Naive B cell (primary cell): Measurements from ENCODE around the gene USP32. TPM values are rescaled to one million over a fixed set of nuclear protein-coding genes. Genes with fewer than 3 reads are reported as not detected.
"Not testable (repeated sequence)": the region's sequence is repeated elsewhere in the genome, so short reads cannot be mapped to it uniquely, and the experiment has no call there.

Experiments used
- ATAC-seq, 2 donors: fragments of 150-1000 bp; cut with Tn5 transposase; 2 replicates each; pipeline ENCODE4 v1.10.0; 2021; ENCODE audit warnings: low read depth in 2 of 2, mild to moderate bottlenecking in 2 of 2, moderate library complexity in 2 of 2
- DNase-seq: peaks from one replicate; pipeline ENCODE4 v3.0.0; 2022
- H3K27ac Mint-ChIP-seq, 6 donors: one replicate each; pipeline ENCODE4 v1.8.0; 2020 to 2022; ENCODE audit warnings: mild to moderate bottlenecking in 6 of 6, mixed read lengths in 6 of 6, moderate library complexity in 5 of 6, inconsistent platforms in 2 of 6
- H3K27me3 Mint-ChIP-seq, 3 donors: one replicate each; pipeline ENCODE4 v1.8.0; 2021 to 2022; ENCODE audit warnings: mixed read lengths in 3 of 3, mild to moderate bottlenecking in 1 of 3
- H3K36me3 Mint-ChIP-seq, 2 donors: one replicate each; pipeline ENCODE4 v1.8.0; 2020 to 2022; ENCODE audit warnings: mixed read lengths in 2 of 2, inconsistent platforms in 1 of 2, mild to moderate bottlenecking in 1 of 2
- H3K4me1 Mint-ChIP-seq, 3 donors: one replicate each; pipeline ENCODE4 v1.8.0; 2020 to 2022; ENCODE audit warnings: mixed read lengths in 3 of 3, inconsistent platforms in 1 of 3, mild to moderate bottlenecking in 1 of 3, moderate library complexity in 1 of 3
- H3K4me3 Mint-ChIP-seq, 8 donors: one replicate each; pipeline ENCODE4 v1.8.0; 2020 to 2022; ENCODE audit warnings: mild to moderate bottlenecking in 8 of 8, mixed read lengths in 8 of 8, moderate library complexity in 8 of 8, inconsistent platforms in 2 of 8
- H3K9me3 Mint-ChIP-seq, 7 donors: one replicate each; pipeline ENCODE4 v1.8.0; 2020 to 2022; ENCODE audit warnings: mixed read lengths in 7 of 7, mild to moderate bottlenecking in 5 of 7, inconsistent platforms in 2 of 7, moderate library complexity in 1 of 7
- polyA plus RNA-seq, 6 donors: library from polyadenylated mRNA; unstranded; fragments of 300-500 nt; fragmentation: Illumina TruSeq; gene quantifications; one replicate each; pipeline ENCODE4 v1.2.3, GENCODE V29; 2021; ENCODE audit warnings: low read depth in 6 of 6

Gene USP32
- polyA plus RNA-seq, 6 donors from 2014 or later, result 7.3 to 16.2 (median 14.1) TPM; not detected in 1

GRCh38 chr17:60421273-60422161 lies 29.6 kb upstream of the USP32 start:
- peak overlapping the region; percentile 81 to 92 (median 86) for H3K4me3 Mint-ChIP-seq

GRCh38 chr17:60419875-60420274 lies 27.9 kb upstream of the USP32 start:
- DNase-seq, H3K36me3 Mint-ChIP-seq, H3K27ac Mint-ChIP-seq, H3K9me3 Mint-ChIP-seq, H3K27me3 Mint-ChIP-seq, ATAC-seq: not testable (repeated sequence)
- Mint-ChIP-seq H3K4me1 (peaks cover 14 to 17% (median 16%) of the 10 kb centered on the region in 3 donors), H3K4me3 (peak overlapping the region in 2 of 8 donors; percentile 6 to 53)

More at GRCh38 chr17:60421273-60422161, 29.6 kb upstream of the USP32 start:
- H3K27ac Mint-ChIP-seq, result peak overlapping the region in 5 of 6 donors; percentile 49 to 98 (median 65)
- H3K9me3 Mint-ChIP-seq, result no peaks in the 10 kb centered on the region
- H3K4me1 Mint-ChIP-seq, result peaks cover 14 to 20% (median 17%) of the 10 kb centered on the region in 3 donors
- peak; percentile 72 for DNase-seq
- H3K36me3 Mint-ChIP-seq, result no peaks in the 10 kb centered on the region
- peak; percentile 89 to 90 for ATAC-seq
- no peaks in the 10 kb centered on the region for H3K27me3 Mint-ChIP-seq

- peaks cover 14 to 17% (median 16%) of the 10 kb centered on the region in 3 donors for H3K4me1 Mint-ChIP-seq
- H3K4me3 Mint-ChIP-seq, result peak overlapping the region in 1 of 8 donors; percentile 45
- ATAC-seq, H3K27ac Mint-ChIP-seq, DNase-seq, H3K27me3 Mint-ChIP-seq, H3K9me3 Mint-ChIP-seq, H3K36me3 Mint-ChIP-seq: not testable (repeated sequence)
These were observed 27.1 kb upstream of the USP32 start for GRCh38 chr17:60419003-60419402.

GRCh38 chr17:60416368-60416925 lies 24.5 kb upstream of the USP32 start:
- ATAC-seq (no peak), DNase-seq (no peak)
- H3K9me3 Mint-ChIP-seq, result no peaks in the 10 kb centered on the region
- peaks cover 5 to 8% (median 7%) of the 10 kb centered on the region in 3 donors for H3K4me1 Mint-ChIP-seq
- H3K27ac Mint-ChIP-seq, result peak overlapping the region in 1 of 6 donors; percentile 61
- H3K36me3 Mint-ChIP-seq, result no peaks in the 10 kb centered on the region
- no peaks in the 10 kb centered on the region for H3K27me3 Mint-ChIP-seq
- H3K4me3 Mint-ChIP-seq, result no peak overlapping the region

GRCh38 chr17:60415146-60415545 lies 23.2 kb upstream of the USP32 start:
- peak overlapping the region in 1 of 8 donors; percentile 42 for H3K4me3 Mint-ChIP-seq
- H3K9me3 Mint-ChIP-seq, result peaks cover 0 to under 1% (median 0%) of the 10 kb centered on the region in 7 donors
- H3K27ac Mint-ChIP-seq, result no peak overlapping the region
- H3K4me1 Mint-ChIP-seq, result peaks cover 0 to 3% (median 0%) of the 10 kb centered on the region in 3 donors
- no peak for DNase-seq
- H3K36me3 Mint-ChIP-seq, result no peaks in the 10 kb centered on the region
- H3K27me3 Mint-ChIP-seq, result no peaks in the 10 kb centered on the region
- ATAC-seq, result no peak

- peaks cover 0 to 3% (median 0%) of the 10 kb centered on the region in 7 donors for H3K9me3 Mint-ChIP-seq
These were observed 20.8 kb upstream of the USP32 start for GRCh38 chr17:60412701-60413100.

GRCh38 chr17:60410001-60410400 lies 18.1 kb upstream of the USP32 start:
- H3K4me1 Mint-ChIP-seq, result no peaks in the 10 kb centered on the region
- ATAC-seq (no peak), DNase-seq (no peak)
- no peak overlapping the region for H3K27ac Mint-ChIP-seq
- no peak overlapping the region for H3K4me3 Mint-ChIP-seq
- H3K9me3 Mint-ChIP-seq, result peaks cover 0 to 3% (median 0%) of the 10 kb centered on the region in 7 donors
- no peaks in the 10 kb centered on the region for H3K36me3 Mint-ChIP-seq
- no peaks in the 10 kb centered on the region for H3K27me3 Mint-ChIP-seq

More at GRCh38 chr17:60412701-60413100, 20.8 kb upstream of the USP32 start:
- no peak for ATAC-seq
- DNase-seq, result no peak
- Mint-ChIP-seq H3K4me3 (no peak overlapping the region), H3K27ac (peak overlapping the region in 1 of 6 donors; percentile 47), H3K27me3 (no peaks in the 10 kb centered on the region), H3K4me1 (no peaks in the 10 kb centered on the region), H3K36me3 (no peaks in the 10 kb centered on the region)

GRCh38 chr17:60406887-60407286 lies 15.0 kb upstream of the USP32 start:
- DNase-seq, result no peak
- Mint-ChIP-seq H3K36me3 (no peaks in the 10 kb centered on the region), H3K27ac (no peak overlapping the region), H3K27me3 (no peaks in the 10 kb centered on the region), H3K9me3 (peaks cover 0 to 3% (median 0%) of the 10 kb centered on the region in 7 donors), H3K4me3 (no peak overlapping the region), H3K4me1 (peaks cover 11 to 18% (median 17%) of the 10 kb centered on the region in 3 donors)
- ATAC-seq, result no peak

GRCh38 chr17:60403962-60404361 lies 12.0 kb upstream of the USP32 start:
- Mint-ChIP-seq H3K4me1 (peaks cover 26 to 47% (median 44%) of the 10 kb centered on the region in 3 donors), H3K27me3 (no peaks in the 10 kb centered on the region), H3K9me3 (no peaks in the 10 kb centered on the region), H3K4me3 (no peak overlapping the region), H3K36me3 (no peaks in the 10 kb centered on the region), H3K27ac (no peak overlapping the region)
- ATAC-seq (no peak), DNase-seq (no peak)

GRCh38 chr17:60403523-60403810 lies 11.5 kb upstream of the USP32 start:
- no peak for DNase-seq
- ATAC-seq, result no peak
- no peaks in the 10 kb centered on the region for H3K27me3 Mint-ChIP-seq
- peaks cover 31 to 52% (median 49%) of the 10 kb centered on the region in 3 donors for H3K4me1 Mint-ChIP-seq
- peak overlapping the region in 1 of 8 donors; percentile 41 for H3K4me3 Mint-ChIP-seq
- H3K36me3 Mint-ChIP-seq, result no peaks in the 10 kb centered on the region
- peaks cover 0 to under 1% (median 0%) of the 10 kb centered on the region in 7 donors for H3K9me3 Mint-ChIP-seq
- peak overlapping the region in 2 of 6 donors; percentile 64 to 75 for H3K27ac Mint-ChIP-seq

- Mint-ChIP-seq H3K4me3 (no peak overlapping the region), H3K4me1 (peaks cover 35 to 66% (median 65%) of the 10 kb centered on the region in 3 donors), H3K27me3 (no peaks in the 10 kb centered on the region), H3K36me3 (no peaks in the 10 kb centered on the region), H3K27ac (peak overlapping the region in 1 of 6 donors; percentile 2), H3K9me3 (peaks cover 0 to 2% (median 0%) of the 10 kb centered on the region in 7 donors)
- ATAC-seq (no peak), DNase-seq (no peak)
These were observed 9.9 kb upstream of the USP32 start for GRCh38 chr17:60401819-60402218.

- Mint-ChIP-seq H3K36me3 (no peaks in the 10 kb centered on the region), H3K9me3 (peaks cover 0 to 2% (median 0%) of the 10 kb centered on the region in 7 donors), H3K27ac (peak overlapping the region; percentile 62 to 95 (median 92)), H3K27me3 (no peaks in the 10 kb centered on the region), H3K4me3 (peak overlapping the region; percentile 39 to 87 (median 62)), H3K4me1 (peaks cover 45 to 90% (median 77%) of the 10 kb centered on the region in 3 donors)
- ATAC-seq, result peak; percentile 96 to 97
- peak; percentile 89 for DNase-seq
These were observed 6.5 kb upstream of the USP32 start for GRCh38 chr17:60398227-60398959.

- no peak for DNase-seq
- H3K9me3 Mint-ChIP-seq, result peaks cover 0 to 2% (median 0%) of the 10 kb centered on the region in 7 donors
- H3K4me3 Mint-ChIP-seq, result peak overlapping the region in 2 of 8 donors; percentile 31 to 50
- no peaks in the 10 kb centered on the region for H3K27me3 Mint-ChIP-seq
- no peaks in the 10 kb centered on the region for H3K36me3 Mint-ChIP-seq
- ATAC-seq, result no peak
- peaks cover 47 to 80% (median 71%) of the 10 kb centered on the region in 3 donors for H3K4me1 Mint-ChIP-seq
- peak overlapping the region in 5 of 6 donors; percentile 57 to 95 (median 75) for H3K27ac Mint-ChIP-seq
These were observed 4.5 kb upstream of the USP32 start for GRCh38 chr17:60396412-60396811.
